Measurements from ENCODE around the gene CLSTN1. TPM values are rescaled to one million over a fixed set of nuclear protein-coding genes. Genes with fewer than 3 reads are reported as not detected.

CLSTN1 gene
- total and polyA plus RNA-seq, 2 donors (not counting 1 experiment from before 2014, with no cell fraction given) = 34.9 to 81.4 TPM

GRCh38 chr1:9755441-9755995, 68.2 kb downstream of the CLSTN1 start:
- ATAC-seq (ENCODE audit: low read depth) (no peak), DNase-seq (no peak)
- WGBS (ENCODE audit: insufficient coverage) = no CpG with 5 or more reads among the region's 10 CpGs
- H3K4me3 ChIP-seq (ENCODE audit: control extremely low read depth in 1 of 5, extremely low read depth in 1 of 5, insufficient read depth in 1 of 5, low read depth in 2 of 5, low read length in 4 of 5) = no peak overlapping the region
- no peaks in the 10 kb centered on the region for H3K4me1 ChIP-seq (ENCODE audit: control insufficient read depth in 2 of 2, insufficient read depth in 2 of 2, low read length in 2 of 2)
- Mint-ChIP-seq H3K4me1 (peaks cover 1% of the 10 kb centered on the region), H3K4me3 (no peak overlapping the region), H3K9me3 (ENCODE audit: insufficient read depth) (no peaks in the 10 kb centered on the region), H3K27me3 (no peaks in the 10 kb centered on the region), H3K27ac (no peak overlapping the region)
- ChIA-PET CTCF (interaction anchor here (0.5 kb wide), 1 partner anchor 300 kb away, joined by 3 read pairs; no protein-coding TSS in a partner anchor), POLR2A (interaction anchor here (0.6 kb wide), 1 partner anchor 16 kb away, joined by 4 read pairs; no protein-coding TSS in a partner anchor)
- TF ChIP-seq EZH2 (IDR thresholded peaks at IDR 0.05; ENCODE audit: borderline replicate concordance, insufficient read depth, low read depth, low read length, poor library complexity, severe bottlenecking) (no peak), CTCF (IDR thresholded peaks at IDR 0.05) (no peak)
- H2AFZ ChIP-seq (ENCODE audit: insufficient read depth, low read depth, low read length, poor library complexity, severe bottlenecking) = no peak overlapping the region
- H3K4me2 ChIP-seq (replicated peaks; ENCODE audit: low read depth, low read length, poor library complexity, severe bottlenecking) = no peak overlapping the region
- intact Hi-C loops (cut with micrococcal nuclease) = no loop called here
- no peak overlapping the region for H3K9ac ChIP-seq (ENCODE audit: low read length)
- H3K9me3 ChIP-seq (ENCODE audit: control extremely low read depth in 1 of 3, control insufficient read depth in 2 of 3, insufficient read depth in 1 of 3, low read length in 2 of 3) = no peaks in the 10 kb centered on the region
- H4K20me1 ChIP-seq (ENCODE audit: control insufficient read depth, insufficient read depth, low read length, poor library complexity, severe bottlenecking) = peaks cover 37% of the 10 kb centered on the region
- H3K36me3 ChIP-seq (replicated peaks in 1 of 2; ENCODE audit: control extremely low read depth in 1 of 2, control insufficient read depth in 1 of 2, extremely low read depth in 1 of 2, insufficient read depth in 2 of 2, low read length in 1 of 2) = peaks cover 1 to 23% of the 10 kb centered on the region in 2 experiments
- peaks cover 37% of the 10 kb centered on the region for H3K79me2 ChIP-seq (ENCODE audit: control insufficient read depth, insufficient read depth, low read length)
- H3K27me3 ChIP-seq (replicated peaks in 1 of 4; ENCODE audit: control extremely low read depth in 1 of 4, control insufficient read depth in 3 of 4, insufficient read depth in 4 of 4, low read length in 3 of 4) = no peaks in the 10 kb centered on the region
- H3K27ac ChIP-seq (ENCODE audit: low read length in 2 of 2) = no peak overlapping the region

GRCh38 chr1:9753121-9753531, 70.6 kb downstream of the CLSTN1 start:
- H3K4me3 ChIP-seq (ENCODE audit: control extremely low read depth in 1 of 5, extremely low read depth in 1 of 5, insufficient read depth in 1 of 5, low read depth in 2 of 5, low read length in 4 of 5) = no peak overlapping the region
- Mint-ChIP-seq H3K9me3 (ENCODE audit: insufficient read depth) (no peaks in the 10 kb centered on the region), H3K27me3 (no peaks in the 10 kb centered on the region), H3K27ac (no peak overlapping the region), H3K4me3 (no peak overlapping the region), H3K4me1 (no peaks in the 10 kb centered on the region)
- H4K20me1 ChIP-seq (ENCODE audit: control insufficient read depth, insufficient read depth, low read length, poor library complexity, severe bottlenecking) = peaks cover 17% of the 10 kb centered on the region
- DNase-seq (no peak), ATAC-seq (ENCODE audit: low read depth) (no peak)
- H3K27me3 ChIP-seq (replicated peaks in 1 of 4; ENCODE audit: control extremely low read depth in 1 of 4, control insufficient read depth in 3 of 4, insufficient read depth in 4 of 4, low read length in 3 of 4) = no peaks in the 10 kb centered on the region
- intact Hi-C loops (cut with micrococcal nuclease) = no loop called here
- TF ChIP-seq EZH2 (IDR thresholded peaks at IDR 0.05; ENCODE audit: borderline replicate concordance, insufficient read depth, low read depth, low read length, poor library complexity, severe bottlenecking) (no peak), CTCF (IDR thresholded peaks at IDR 0.05) (no peak)
- POLR2A ChIA-PET = no interaction called here
- H3K9me3 ChIP-seq (ENCODE audit: control extremely low read depth in 1 of 3, control insufficient read depth in 2 of 3, insufficient read depth in 1 of 3, low read length in 2 of 3) = no peaks in the 10 kb centered on the region
- H3K4me1 ChIP-seq (ENCODE audit: control insufficient read depth in 2 of 2, insufficient read depth in 2 of 2, low read length in 2 of 2) = no peaks in the 10 kb centered on the region
- peaks cover 14% of the 10 kb centered on the region for H3K79me2 ChIP-seq (ENCODE audit: control insufficient read depth, insufficient read depth, low read length)
- H2AFZ ChIP-seq (ENCODE audit: insufficient read depth, low read depth, low read length, poor library complexity, severe bottlenecking) = no peak overlapping the region
- no peak overlapping the region for H3K27ac ChIP-seq (ENCODE audit: low read length in 2 of 2)
- 97% methylated on average over 11 of the region's 12 CpGs for WGBS (ENCODE audit: insufficient coverage)
- peaks cover 5 to 43% of the 10 kb centered on the region in 2 experiments for H3K36me3 ChIP-seq (replicated peaks in 1 of 2; ENCODE audit: control extremely low read depth in 1 of 2, control insufficient read depth in 1 of 2, extremely low read depth in 1 of 2, insufficient read depth in 2 of 2, low read length in 1 of 2)
- H3K9ac ChIP-seq (ENCODE audit: low read length) = no peak overlapping the region
- CTCF ChIA-PET = interaction anchor here (0.6 kb wide), 1 partner anchor 113 kb away, joined by 3 read pairs; no protein-coding TSS in a partner anchor
- no peak overlapping the region for H3K4me2 ChIP-seq (replicated peaks; ENCODE audit: low read depth, low read length, poor library complexity, severe bottlenecking)

Measured in B cell (primary cell).